Stimulated activated CD4-positive, alpha-beta T cell treated with anti-CD3 and anti-CD28 coated beads, Interleukin-1b, Interleukin-23, amount 100 ng/mL, for 24 hours (primary cell): ENCODE results near the gene PRR9.
"Not testable (repeated sequence)": the region's sequence is repeated elsewhere in the genome, so short reads cannot be mapped to it uniquely, and the experiment has no call there.

Experiments
- DNase-seq, 4 experiments: peaks; one replicate each; pipeline ENCODE4 v3.0.0-alpha.2; 2020; ENCODE audit warnings: low read depth in 4 of 4, low spot score in 1 of 4

The PRR9 gene

DNA sequence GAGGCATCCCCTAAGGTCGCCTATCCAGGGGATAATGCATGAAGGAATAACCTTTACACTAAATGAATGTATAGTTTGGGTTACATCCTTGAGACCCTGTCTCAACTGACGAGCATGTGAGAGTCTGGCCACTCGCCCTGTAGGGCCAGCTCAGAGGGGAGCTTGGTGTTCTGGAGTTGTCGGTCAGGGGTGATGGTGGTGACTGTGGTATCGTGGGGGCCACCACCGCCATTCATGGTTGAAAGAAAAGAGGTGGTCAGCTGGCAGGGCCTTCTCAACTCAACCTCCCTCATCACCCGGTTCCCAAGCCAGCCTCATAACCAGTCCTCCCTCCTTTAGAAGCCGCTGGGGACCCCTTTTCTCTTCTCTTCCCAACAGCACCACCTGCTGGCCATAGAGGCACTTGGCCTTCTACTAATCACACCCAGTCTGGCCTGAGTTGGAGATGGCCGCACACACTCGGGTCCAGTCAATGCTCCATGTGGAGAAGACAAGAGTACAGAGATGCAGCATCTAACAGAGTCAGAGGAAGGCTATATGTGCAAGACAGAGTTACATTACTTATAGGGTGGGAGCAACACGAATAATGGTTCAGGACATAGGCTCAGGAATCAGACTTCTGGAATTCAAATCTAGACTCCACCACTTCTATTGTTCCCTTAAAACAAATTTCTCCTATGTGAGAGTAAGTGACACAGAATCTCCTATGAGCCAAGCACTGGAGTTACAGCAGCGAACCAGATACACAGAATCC lies 11.9 kb downstream of the PRR9 start:
- not testable (repeated sequence) for DNase-seq

- DNase-seq = no peak
Observed at GRCh38 chr1:153231363-153231762, 14.0 kb downstream of the PRR9 start.

- DNase-seq = no peak
Observed at GRCh38 chr1:153231785-153232184, 14.4 kb downstream of the PRR9 start.

- no peak for DNase-seq
Observed at GRCh38 chr1:153232553-153232952, 15.2 kb downstream of the PRR9 start.

DNA sequence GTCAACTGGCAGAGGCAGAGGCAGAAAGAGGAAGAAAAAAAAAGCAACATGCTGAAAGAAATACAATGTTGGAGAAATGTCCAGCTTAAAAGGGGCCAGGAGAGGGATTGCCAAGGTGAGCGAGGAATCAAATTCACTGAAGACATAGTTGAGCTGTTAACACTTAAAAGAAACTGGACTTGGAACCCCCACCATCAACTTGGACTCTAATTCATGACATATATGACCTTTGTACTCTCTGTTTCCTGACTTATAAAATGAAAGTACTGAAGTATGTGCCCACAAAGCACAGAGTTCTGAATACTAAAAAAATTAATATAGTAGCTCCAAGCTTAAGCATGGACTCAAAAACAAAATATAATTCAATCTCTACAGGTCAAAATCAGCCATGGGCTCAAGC lies 16.1 kb downstream of the PRR9 start:
- no peak for DNase-seq

GRCh38 chr1:153238527-153238926 lies 21.1 kb downstream of the PRR9 start:
- DNase-seq = no peak

DNA sequence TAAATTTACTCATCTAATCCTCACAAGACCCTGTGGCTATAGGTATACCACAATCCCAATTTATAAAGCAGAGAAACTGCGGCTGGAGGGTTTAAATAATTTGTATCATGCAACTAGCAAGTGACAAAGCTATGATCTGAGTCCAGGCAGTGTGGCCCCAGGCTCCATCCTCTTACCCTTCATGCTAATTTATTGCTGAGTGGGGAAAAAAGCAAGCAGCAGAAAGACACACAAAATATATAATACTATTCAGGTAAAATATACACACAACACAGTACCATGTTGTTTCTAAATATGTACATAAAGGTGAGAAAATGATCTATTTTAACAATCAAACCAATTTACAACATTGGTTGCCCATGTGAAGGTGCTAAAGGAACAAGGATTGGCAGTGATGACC lies 24.8 kb downstream of the PRR9 start:
- no peak for DNase-seq

DNA sequence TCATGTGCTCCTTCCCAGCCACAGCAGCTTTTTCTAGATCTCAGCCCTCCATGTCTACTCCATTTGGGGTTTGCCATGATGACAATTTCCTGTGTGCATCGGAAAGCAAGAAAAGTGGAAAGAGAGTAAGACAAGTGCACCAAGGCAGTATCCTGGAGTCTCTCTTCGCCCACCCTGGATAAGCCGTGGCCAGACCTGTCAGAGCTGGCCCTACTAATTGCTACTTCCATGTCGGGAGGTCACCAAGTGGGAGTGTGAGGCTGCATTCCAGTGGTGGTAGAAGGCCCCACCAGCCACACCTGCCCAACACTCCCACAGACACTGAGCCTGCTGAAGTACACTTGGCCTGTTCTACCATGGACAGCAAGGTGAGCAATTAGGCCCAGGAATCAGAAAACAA lies 28.1 kb downstream of the PRR9 start:
- DNase-seq = no peak

DNA sequence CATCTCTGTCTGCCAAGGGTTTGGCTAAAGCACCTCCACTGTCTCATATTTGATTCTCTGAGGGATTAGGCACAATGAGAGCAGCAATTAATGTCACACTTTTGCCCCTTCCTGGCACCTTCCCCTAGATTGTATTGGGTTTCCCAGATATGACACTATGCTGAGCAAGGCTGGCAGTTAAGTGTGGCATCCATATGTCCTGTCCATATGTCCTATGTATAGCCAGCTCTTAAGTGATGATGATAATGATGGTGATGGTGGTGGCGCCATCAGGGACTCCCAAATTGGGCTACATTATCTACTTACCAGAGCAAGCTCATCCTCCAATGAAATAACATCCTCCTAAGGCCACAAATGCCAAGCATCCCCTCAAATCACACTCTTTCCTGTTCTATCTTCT lies 28.6 kb downstream of the PRR9 start:
- DNase-seq = no peak

- no peak for DNase-seq
Observed at GRCh38 chr1:153246825-153247224, 29.4 kb downstream of the PRR9 start.

- DNase-seq = no peak
Observed at GRCh38 chr1:153248176-153248879, 30.9 kb downstream of the PRR9 start.

GRCh38 chr1:153250166-153250565 lies 32.8 kb downstream of the PRR9 start:
- DNase-seq = no peak

GRCh38 chr1:153251087-153251486 lies 33.7 kb downstream of the PRR9 start:
- DNase-seq = no peak

DNA sequence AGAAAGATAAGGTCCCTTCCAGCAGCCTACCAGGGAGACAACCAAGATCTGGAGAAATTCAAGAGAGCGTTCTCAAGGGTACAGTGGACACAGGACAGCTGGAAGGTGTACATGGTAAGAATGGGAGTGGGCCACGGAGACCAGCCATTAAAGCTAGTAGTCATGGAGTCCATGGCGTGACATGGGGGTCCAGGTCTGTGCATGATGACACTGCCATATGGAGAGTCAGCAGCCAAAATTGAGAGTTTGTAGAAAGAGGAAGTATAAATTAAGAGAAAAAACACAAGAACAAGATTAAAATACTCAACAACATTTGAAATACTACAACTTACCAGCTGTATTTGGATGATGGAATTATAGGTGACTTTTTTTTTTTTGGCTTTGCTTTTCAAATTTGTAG lies 34.2 kb downstream of the PRR9 start:
- DNase-seq = no peak

GRCh38 chr1:153251988-153252387 lies 34.6 kb downstream of the PRR9 start:
- DNase-seq = no peak

GRCh38 chr1:153253076-153253475 lies 35.7 kb downstream of the PRR9 start:
- DNase-seq = no peak

GRCh38 chr1:153253693-153254092 lies 36.3 kb downstream of the PRR9 start:
- DNase-seq = no peak

- DNase-seq = no peak
Observed at GRCh38 chr1:153259387-153259786, 42.0 kb downstream of the PRR9 start, which contains the start of gene LORICRIN. Gene LORICRIN (plus strand): TSS chr1:153259687. CDS start chr1:153260950, 1,263 bp downstream.

- DNase-seq = no peak
Observed at GRCh38 chr1:153260585-153261280, 43.3 kb downstream of the PRR9 start.

DNA sequence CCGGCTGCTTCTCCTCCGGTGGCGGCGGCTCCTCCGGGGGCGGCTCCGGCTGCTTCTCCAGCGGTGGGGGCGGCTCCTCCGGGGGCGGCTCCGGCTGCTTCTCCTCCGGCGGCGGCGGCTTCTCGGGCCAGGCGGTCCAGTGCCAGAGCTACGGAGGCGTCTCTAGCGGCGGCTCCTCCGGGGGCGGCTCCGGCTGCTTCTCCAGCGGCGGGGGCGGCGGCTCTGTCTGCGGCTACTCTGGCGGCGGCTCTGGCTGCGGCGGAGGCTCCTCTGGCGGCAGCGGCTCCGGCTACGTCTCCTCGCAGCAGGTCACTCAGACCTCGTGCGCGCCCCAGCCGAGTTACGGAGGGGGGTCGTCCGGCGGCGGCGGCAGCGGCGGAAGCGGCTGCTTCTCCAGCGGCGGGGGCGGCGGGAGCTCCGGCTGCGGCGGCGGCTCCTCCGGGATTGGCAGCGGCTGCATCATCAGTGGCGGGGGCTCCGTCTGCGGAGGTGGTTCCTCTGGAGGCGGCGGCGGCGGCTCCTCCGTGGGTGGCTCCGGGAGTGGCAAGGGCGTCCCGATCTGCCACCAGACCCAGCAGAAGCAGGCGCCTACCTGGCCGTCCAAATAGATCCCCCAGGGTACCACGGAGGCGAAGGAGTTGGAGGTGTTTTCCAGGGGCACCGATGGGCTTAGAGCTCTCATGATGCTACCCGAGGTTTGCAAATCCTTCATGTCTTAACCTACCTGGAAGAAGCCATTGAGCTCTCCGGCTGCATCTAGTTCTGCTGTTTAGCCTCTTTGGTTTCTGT lies 44.1 kb downstream of the PRR9 start:
- peak in 2 of 4 experiments; percentile 1 to 4 for DNase-seq

- DNase-seq = no peak
Observed at GRCh38 chr1:153262070-153262366, 44.6 kb downstream of the PRR9 start.
